ENCODE results near the gene SNX1.

DNA sequence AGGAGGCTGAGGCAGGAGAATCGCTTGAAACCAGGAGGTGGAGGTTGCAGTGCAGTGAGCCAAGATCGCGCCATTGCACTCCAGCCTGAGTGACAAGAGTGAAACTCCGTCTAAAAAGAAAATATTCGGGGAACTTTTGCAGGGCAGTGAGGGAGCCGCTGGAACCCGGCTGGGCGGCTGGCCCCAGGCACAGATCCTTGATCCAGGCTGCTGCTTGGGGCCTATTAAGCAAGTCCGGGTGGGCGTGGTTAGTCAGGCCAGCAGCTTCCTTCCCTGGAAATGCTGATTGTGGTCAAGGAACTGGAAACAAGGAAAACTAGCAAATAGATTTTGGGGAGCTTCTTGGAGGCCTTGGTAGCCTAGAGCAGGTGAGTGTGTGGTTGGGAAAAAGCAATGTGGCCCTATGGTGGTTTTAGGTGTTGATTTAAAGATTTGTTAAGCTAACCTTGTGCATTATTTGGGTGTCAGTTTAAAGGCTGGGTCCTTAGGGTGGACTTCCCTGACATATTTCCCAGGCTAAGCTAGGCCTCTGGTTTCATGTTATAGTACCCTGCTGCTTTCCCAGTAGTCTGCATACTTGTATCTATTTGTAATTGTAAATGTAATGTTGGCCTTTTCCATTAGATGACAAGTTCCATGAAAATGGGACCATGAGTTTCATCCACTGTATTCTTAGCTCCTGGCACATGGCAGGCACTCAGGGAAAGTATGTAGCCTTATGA, 38.0 kb downstream of the SNX1 start:
- TF ChIP-seq, protein P1, sequence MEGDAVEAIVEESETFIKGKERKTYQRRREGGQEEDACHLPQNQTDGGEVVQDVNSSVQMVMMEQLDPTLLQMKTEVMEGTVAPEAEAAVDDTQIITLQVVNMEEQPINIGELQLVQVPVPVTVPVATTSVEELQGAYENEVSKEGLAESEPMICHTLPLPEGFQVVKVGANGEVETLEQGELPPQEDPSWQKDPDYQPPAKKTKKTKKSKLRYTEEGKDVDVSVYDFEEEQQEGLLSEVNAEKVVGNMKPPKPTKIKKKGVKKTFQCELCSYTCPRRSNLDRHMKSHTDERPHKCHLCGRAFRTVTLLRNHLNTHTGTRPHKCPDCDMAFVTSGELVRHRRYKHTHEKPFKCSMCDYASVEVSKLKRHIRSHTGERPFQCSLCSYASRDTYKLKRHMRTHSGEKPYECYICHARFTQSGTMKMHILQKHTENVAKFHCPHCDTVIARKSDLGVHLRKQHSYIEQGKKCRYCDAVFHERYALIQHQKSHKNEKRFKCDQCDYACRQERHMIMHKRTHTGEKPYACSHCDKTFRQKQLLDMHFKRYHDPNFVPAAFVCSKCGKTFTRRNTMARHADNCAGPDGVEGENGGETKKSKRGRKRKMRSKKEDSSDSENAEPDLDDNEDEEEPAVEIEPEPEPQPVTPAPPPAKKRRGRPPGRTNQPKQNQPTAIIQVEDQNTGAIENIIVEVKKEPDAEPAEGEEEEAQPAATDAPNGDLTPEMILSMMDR (conservative IDR thresholded peaks at IDR 0.05 in 1 of 2, IDR thresholded peaks at IDR 0.05 in 1 of 2; ENCODE audit: low read depth in 1 of 2, low read length in 2 of 2), result no peak
- no peak for TF ChIP-seq EZH2 (IDR thresholded peaks at IDR 0.05; ENCODE audit: low read length, missing control alignments)
